Measurements from ENCODE around the gene TMPRSS4.
"Not testable (repeated sequence)": the region's sequence is repeated elsewhere in the genome, so short reads cannot be mapped to it uniquely, and the experiment has no call there.

Gene TMPRSS4

DNA sequence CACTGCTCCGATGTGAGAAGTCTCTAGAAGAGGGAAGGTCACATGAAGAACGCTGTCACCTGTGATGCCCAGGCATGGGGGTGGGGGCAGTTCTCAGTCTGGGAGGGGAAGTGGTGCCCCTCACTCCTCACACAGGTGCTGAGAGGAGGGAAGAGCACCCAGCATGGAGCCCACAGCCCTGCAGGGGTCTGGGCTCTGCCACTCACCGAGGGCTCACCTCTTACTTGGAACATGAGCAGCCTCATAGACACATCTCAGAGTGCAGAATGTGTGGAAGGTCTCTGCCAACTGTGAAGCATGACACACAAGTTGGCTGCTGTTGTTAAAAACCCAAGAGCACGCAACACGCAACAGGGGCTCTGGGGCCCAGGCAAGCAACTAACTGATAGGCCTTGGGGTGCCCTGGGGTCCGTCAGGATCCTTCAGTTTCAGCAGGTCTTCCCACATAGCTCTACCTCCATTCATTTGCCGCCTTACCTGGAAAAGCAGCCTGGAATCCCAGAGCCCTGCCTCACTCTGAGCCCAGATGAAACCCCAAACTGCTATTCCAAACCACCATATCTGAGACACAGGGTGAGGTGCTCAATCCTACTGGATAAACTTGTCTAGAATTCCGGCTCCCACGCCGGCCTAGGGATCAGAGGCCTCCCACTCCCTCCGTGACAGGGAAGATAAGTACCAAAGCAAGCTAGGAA, 17.5 kb upstream of the TMPRSS4 start:
- no peak for TF ChIP-seq JUND (IDR thresholded peaks at IDR 0.05; ENCODE audit: low read depth)
- DNase-seq (ENCODE audit: low read depth in 1 of 2, low spot score in 1 of 2) = no peak
- in situ Hi-C loops (cut with HindIII; ENCODE audit: low pct_unique_long_range_greater_than_20kb, low sequenced_read_pairs) = no loop called here

DNA sequence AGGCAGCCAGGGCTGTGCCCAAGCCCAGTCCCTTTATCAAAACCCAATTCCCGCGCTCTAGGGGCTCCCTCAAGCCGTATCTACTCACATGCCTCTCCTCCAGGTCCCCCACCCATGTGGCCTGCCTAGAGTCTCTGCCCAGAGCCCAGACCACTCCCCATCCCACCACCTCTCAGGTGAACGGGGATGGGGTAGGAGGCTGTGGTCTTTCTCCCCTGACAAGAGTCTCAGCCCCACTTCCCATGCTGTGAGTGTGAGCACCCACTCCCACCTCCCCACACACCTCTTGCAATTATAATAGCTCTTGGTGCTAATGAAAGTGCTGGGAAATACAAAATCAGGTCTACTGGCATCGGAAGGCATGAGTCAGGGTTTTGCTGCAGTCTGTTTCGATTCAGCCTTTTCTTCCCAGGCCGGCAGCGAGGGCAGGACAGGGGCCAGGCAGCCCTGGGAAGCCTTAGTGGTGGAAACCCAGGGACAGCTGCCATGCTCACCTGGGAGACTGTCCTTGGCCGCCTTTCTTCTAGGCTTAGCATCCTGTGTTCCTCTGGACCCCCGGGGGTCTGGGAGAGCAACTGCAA, 16.7 kb upstream of the TMPRSS4 start:
- no peak for DNase-seq (ENCODE audit: low read depth in 1 of 2, low spot score in 1 of 2)
- TF ChIP-seq JUND (IDR thresholded peaks at IDR 0.05; ENCODE audit: low read depth) = no peak
- in situ Hi-C loops (cut with HindIII; ENCODE audit: low pct_unique_long_range_greater_than_20kb, low sequenced_read_pairs) = no loop called here

DNA sequence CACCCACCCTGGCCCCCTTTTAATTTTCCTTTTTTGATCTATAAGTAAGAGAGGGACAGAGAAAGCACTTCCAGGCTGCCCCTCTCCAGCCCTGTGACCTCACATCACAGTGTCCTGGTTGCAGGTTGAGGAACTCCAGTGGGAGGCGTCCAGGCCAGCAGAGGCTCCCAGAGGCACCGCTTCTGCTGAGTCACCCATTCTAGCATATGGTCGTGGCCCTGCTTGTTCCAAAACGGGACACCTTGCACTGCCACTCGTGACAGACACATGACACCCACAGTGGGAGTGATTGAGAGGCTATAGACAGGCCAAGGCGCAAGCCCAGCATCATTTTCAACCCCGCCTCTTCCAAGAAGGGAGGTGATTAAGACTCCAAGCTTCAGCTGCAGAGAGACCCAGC, 16.0 kb upstream of the TMPRSS4 start:
- no peak for TF ChIP-seq JUND (IDR thresholded peaks at IDR 0.05; ENCODE audit: low read depth)
- DNase-seq (ENCODE audit: low read depth in 1 of 2, low spot score in 1 of 2) = peak in 1 of 2 experiments; percentile 38
- in situ Hi-C loops (cut with HindIII; ENCODE audit: low pct_unique_long_range_greater_than_20kb, low sequenced_read_pairs) = no loop called here

DNA sequence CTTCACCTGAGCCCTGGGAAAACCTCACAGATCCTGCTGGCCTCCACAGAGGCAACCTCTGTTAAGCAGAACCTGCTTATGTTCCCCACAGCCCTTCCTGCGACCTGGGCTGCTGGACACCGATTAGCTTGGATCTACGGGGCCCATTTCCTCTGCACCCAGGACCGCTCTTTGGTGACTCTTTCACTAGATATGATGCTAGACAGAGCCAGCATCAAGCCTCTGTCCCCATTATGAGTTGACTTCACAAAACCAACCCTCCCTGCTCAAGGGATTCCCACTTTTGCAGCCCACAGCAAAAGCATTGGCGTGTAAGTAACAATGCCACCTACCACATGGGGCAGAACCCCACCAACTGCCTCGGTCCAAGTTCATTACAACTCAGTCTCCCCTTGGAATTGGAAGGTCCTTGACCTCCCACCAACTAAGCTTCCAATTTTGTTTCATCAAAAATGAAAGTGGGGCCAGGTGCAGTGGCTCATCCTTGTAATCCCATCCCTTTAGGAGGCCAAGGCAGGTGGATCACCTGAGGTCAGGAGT, 15.2 kb upstream of the TMPRSS4 start:
- no peak for DNase-seq (ENCODE audit: low read depth in 1 of 2, low spot score in 1 of 2)
- no peak for TF ChIP-seq JUND (IDR thresholded peaks at IDR 0.05; ENCODE audit: low read depth)
- in situ Hi-C loops (cut with HindIII; ENCODE audit: low pct_unique_long_range_greater_than_20kb, low sequenced_read_pairs) = no loop called here

DNA sequence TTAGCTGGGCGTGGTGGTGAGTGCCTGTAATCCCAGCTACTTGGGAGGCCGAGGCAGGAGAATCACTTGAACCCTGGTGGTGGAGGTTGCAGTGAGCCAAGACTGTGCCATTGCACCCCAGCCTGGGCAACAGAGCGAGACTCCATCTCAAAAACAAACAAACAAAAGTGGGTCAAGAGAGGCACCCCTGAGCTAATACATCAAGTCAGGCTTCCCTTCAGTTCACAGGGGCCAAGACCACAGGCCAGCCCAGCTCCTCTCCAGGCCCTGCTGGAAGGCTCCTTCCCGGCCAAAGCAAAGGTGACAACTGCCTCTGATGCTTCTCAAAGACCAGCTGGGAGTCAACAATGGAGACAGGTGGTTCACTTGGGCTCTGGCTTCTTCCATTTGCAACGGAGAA, 14.7 kb upstream of the TMPRSS4 start:
- DNase-seq (ENCODE audit: low read depth in 1 of 2, low spot score in 1 of 2); in situ Hi-C loops (cut with HindIII; ENCODE audit: low pct_unique_long_range_greater_than_20kb, low sequenced_read_pairs): not testable (repeated sequence)

DNA sequence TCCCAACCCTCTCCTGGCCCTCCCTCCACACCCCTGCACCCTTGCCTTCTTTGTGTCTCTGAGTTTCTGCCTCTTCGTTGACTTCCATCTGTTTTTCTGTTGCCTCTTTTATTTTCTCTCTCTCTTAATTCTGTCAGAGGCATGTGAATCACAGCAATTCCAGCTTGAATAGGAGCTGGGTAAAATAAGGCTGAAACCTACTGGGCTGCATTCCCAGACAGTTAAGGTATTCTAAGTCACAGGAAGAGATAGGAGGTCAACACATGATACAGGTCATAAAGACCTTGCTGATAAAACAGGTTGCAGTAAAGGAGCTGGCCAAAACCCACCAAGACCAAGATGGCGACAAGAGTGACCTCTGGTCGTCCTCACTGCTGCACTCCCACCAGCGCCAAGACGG, 14.2 kb upstream of the TMPRSS4 start:
- DNase-seq (ENCODE audit: low read depth in 1 of 2, low spot score in 1 of 2); in situ Hi-C loops (cut with HindIII; ENCODE audit: low pct_unique_long_range_greater_than_20kb, low sequenced_read_pairs): not testable (repeated sequence)

DNA sequence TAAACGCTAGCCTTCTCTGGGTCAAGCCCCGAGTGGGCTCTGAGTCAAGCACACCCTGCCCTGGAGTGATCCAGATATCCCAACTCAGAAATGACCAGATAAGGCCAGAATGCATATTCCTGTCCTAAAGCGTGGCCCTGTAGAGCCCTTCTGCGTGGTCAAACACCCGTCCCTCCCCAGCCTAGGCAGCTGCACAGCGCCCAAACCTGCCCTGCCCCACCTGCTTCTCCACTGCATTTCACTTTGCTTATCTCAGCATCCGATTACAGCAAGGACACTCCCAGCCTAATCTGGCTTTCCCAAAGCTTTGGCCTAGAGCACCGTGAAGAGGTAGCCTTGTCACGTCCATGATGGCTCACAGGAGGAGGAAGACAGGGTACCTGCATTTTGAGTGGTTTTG, 11.9 kb upstream of the TMPRSS4 start:
- no peak for DNase-seq (ENCODE audit: low read depth in 1 of 2, low spot score in 1 of 2)
- TF ChIP-seq JUND (IDR thresholded peaks at IDR 0.05; ENCODE audit: low read depth) = no peak
- in situ Hi-C loops (cut with HindIII; ENCODE audit: low pct_unique_long_range_greater_than_20kb, low sequenced_read_pairs) = no loop called here

DNA sequence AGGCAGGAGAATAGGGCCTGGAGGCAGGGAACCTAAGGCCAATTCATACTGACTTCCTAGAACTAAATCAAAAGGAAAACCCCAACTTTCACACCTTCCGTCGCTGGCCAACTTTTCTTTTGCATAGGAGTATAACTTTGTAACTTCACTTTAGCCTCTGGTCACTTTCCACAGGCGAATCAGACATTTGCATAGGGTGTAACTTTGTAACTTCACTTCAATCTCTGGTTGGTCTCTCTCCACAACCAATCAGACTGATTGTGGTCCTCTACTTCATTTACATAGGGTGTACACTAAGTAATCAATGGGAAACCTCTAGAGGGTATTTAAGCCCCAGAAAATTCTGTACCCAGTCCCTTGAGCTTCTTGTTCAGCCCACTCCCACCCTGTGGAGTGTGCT, 11.5 kb upstream of the TMPRSS4 start:
- in situ Hi-C loops (cut with HindIII; ENCODE audit: low pct_unique_long_range_greater_than_20kb, low sequenced_read_pairs) = no loop called here
- TF ChIP-seq JUND (IDR thresholded peaks at IDR 0.05; ENCODE audit: low read depth) = no peak
- DNase-seq (ENCODE audit: low read depth in 1 of 2, low spot score in 1 of 2) = no peak

DNA sequence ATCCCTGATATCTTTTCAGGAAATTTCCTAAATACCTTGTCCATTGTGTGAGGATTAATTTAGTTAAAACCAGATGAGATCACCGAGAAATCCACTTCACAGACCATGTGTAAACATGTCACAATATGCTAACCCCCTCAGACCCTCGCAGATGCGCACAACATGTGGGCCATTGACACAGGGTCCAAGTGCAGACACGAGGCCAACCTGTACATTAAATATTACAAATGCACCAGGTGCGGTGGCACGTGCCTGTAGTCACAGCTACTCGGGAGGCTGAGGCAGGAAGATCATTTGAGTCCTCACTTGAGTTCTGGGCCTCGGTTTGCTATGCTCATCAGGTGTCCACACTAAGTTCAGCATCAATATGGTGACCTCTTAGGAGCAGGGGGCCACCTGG, 9.9 kb upstream of the TMPRSS4 start:
- DNase-seq (ENCODE audit: low read depth in 1 of 2, low spot score in 1 of 2) = no peak
- TF ChIP-seq JUND (IDR thresholded peaks at IDR 0.05; ENCODE audit: low read depth) = no peak
- in situ Hi-C loops (cut with HindIII; ENCODE audit: low pct_unique_long_range_greater_than_20kb, low sequenced_read_pairs) = no loop called here

DNA sequence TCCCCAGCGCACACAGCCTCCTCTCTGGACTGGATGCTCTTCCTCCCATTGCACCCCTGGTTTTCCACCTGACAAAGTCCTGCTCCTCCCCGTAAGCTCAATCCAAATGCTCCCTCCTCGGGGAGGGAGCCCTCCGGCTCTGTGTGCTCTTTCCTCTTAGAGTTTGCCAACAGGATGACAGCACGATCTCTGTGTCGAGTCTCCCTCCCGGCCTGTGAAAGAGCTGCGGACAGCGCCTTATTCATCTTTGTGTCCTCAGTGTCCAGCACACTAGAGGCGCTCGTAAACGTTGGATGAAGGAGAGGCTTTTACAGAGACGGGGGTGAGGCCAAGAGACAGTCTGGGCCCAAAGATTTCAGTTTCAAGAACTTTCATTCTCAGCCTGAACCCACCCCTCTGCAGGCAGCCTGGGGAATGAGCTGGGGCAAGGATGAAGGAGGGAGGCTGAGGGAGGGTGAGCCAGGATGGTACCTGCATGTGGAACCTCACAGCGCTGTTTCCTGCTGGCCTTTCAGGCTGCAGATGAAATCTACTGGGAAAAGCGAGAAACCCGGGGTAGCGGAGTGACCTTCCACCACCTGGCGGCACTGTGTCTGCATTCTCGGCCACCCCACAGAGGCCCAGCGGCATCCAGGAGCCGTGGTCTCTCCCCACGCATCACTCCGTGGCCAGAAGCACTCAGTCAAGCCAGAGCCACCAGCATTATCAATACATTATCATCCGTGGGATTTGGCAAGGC, 8.5 kb upstream of the TMPRSS4 start:
- in situ Hi-C loops (cut with HindIII; ENCODE audit: low pct_unique_long_range_greater_than_20kb, low sequenced_read_pairs) = no loop called here
- no peak for DNase-seq (ENCODE audit: low read depth in 1 of 2, low spot score in 1 of 2)
- TF ChIP-seq JUND (IDR thresholded peaks at IDR 0.05; ENCODE audit: low read depth) = no peak

DNA sequence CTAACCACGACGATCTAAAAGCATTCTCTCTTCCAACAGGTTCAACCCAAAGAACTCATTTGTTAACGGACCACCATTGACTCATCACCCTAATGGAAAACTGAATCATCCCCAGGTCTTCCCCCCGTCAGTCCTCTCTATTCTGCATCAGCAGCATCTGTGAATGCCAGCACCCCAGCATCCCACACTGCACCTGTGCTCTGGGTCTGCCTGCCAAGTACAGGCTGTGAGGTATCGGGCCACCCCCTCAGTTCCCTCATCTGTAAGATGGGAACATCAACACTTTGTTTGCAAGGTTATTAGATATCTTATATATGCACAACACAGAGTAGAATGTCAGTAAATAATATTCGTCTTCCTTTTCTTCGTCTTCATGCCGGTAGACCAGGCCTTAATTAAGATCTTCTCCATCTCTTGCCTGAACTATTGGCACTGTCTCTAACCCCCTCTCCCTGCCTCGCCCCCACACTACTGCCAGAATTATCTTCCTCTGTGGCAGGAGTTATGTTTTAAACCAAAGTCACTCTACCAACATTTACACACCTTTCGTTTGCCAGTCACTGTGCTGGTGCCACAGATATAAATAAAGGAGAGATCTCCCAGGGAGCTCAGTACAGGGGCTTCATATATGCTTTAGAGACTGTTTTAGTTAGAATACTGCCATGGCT, 7.8 kb upstream of the TMPRSS4 start:
- in situ Hi-C loops (cut with HindIII; ENCODE audit: low pct_unique_long_range_greater_than_20kb, low sequenced_read_pairs) = no loop called here
- no peak for TF ChIP-seq JUND (IDR thresholded peaks at IDR 0.05; ENCODE audit: low read depth)
- no peak for DNase-seq (ENCODE audit: low read depth in 1 of 2, low spot score in 1 of 2)

DNA sequence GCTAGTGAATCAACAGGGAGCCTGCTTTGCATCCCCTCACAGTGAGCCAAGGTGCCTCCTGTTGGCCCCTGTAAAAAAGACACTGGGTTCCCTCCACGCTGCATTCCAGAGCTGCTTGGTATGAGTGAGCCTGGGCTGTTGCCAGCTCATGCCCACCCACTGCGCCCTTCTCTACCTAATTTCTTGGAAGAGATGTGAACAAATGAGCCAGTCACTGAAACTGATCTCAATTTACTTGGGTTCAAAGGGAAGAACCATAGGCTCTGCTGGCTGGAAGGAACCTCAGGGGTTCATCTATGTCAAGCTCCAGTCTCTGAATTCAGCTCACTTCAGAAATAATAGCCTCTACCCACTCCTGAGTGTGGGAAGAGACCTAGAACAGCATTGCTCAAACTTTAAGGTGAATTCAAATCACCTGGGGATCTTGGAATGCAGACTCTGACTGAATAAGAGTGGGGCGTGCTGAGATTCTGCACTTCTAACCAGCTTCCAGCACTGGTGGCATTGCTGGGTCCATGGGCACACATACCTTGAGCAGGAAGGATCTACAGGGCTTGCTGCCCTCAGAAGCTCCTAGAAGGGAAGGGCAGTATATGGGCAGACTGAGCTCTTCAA, 5.4 kb upstream of the TMPRSS4 start:
- in situ Hi-C loops (cut with HindIII; ENCODE audit: low pct_unique_long_range_greater_than_20kb, low sequenced_read_pairs) = no loop called here
- DNase-seq (ENCODE audit: low read depth in 1 of 2, low spot score in 1 of 2) = no peak
- no peak for TF ChIP-seq JUND (IDR thresholded peaks at IDR 0.05; ENCODE audit: low read depth)
